ENCODE results near the gene NAB1.

The NAB1 gene

GRCh38 chr2:190637281-190637734 lies 11.6 kb upstream of the NAB1 start:
- peak; percentile 36 for DNase-seq (ENCODE audit: low read depth)

- no peak for DNase-seq (ENCODE audit: low read depth)
Observed at GRCh38 chr2:190637903-190638618, 10.8 kb upstream of the NAB1 start.

GRCh38 chr2:190640117-190640516 lies 8.8 kb upstream of the NAB1 start:
- DNase-seq (ENCODE audit: low read depth), result no peak

GRCh38 chr2:190641469-190641868 lies 7.4 kb upstream of the NAB1 start:
- no peak for DNase-seq (ENCODE audit: low read depth)

- peak; percentile 32 for DNase-seq (ENCODE audit: low read depth)
Observed at GRCh38 chr2:190646780-190647522, 1.9 kb upstream of the NAB1 start.

GRCh38 chr2:190648289-190649034 lies 421 bp upstream of the NAB1 start:
- peak; percentile 92 for DNase-seq (ENCODE audit: low read depth)

GRCh38 chr2:190649798-190650390 lies 1.0 kb downstream of the NAB1 start:
- peak; percentile 53 for DNase-seq (ENCODE audit: low read depth)

- no peak for DNase-seq (ENCODE audit: low read depth)
Observed at GRCh38 chr2:190651413-190651812, 2.5 kb downstream of the NAB1 start.

GRCh38 chr2:190653231-190653630 lies 4.3 kb downstream of the NAB1 start:
- DNase-seq (ENCODE audit: low read depth), result no peak

GRCh38 chr2:190653931-190654330 lies 5.0 kb downstream of the NAB1 start:
- DNase-seq (ENCODE audit: low read depth), result peak; percentile 48

- no peak for DNase-seq (ENCODE audit: low read depth)
Observed at GRCh38 chr2:190655113-190655512, 6.2 kb downstream of the NAB1 start.

- DNase-seq (ENCODE audit: low read depth), result no peak
Observed at GRCh38 chr2:190655570-190655969, 6.7 kb downstream of the NAB1 start.

- no peak for DNase-seq (ENCODE audit: low read depth)
Observed at GRCh38 chr2:190656301-190656700, 7.4 kb downstream of the NAB1 start.

GRCh38 chr2:190657474-190658255 lies 8.8 kb downstream of the NAB1 start:
- DNase-seq (ENCODE audit: low read depth), result no peak

GRCh38 chr2:190659553-190659952 lies 10.7 kb downstream of the NAB1 start:
- no peak for DNase-seq (ENCODE audit: low read depth)

- DNase-seq (ENCODE audit: low read depth), result no peak
Observed at GRCh38 chr2:190662754-190663153, 13.9 kb downstream of the NAB1 start.

GRCh38 chr2:190663348-190663747 lies 14.5 kb downstream of the NAB1 start:
- peak; percentile 28 for DNase-seq (ENCODE audit: low read depth)

- peak; percentile 45 for DNase-seq (ENCODE audit: low read depth)
Observed at GRCh38 chr2:190663839-190664238, 15.0 kb downstream of the NAB1 start.

GRCh38 chr2:190664240-190664639 lies 15.4 kb downstream of the NAB1 start:
- DNase-seq (ENCODE audit: low read depth), result peak; percentile 84

- peak; percentile 35 for DNase-seq (ENCODE audit: low read depth)
Observed at GRCh38 chr2:190666895-190667294, 18.0 kb downstream of the NAB1 start.

GRCh38 chr2:190668892-190669291 lies 20.0 kb downstream of the NAB1 start:
- peak; percentile 61 for DNase-seq (ENCODE audit: low read depth)
